Bronchial epithelial cell (primary cell): ENCODE results near the gene TATDN2. TPM values are rescaled to one million over a fixed set of nuclear protein-coding genes. Genes with fewer than 3 reads are reported as not detected.
A peak's percentile ranks its signal among the peaks of the same experiment; 100 is the strongest.

Experiments
- DNase-seq: peaks from one replicate; pipeline ENCODE4 v3.0.0-alpha.2; 2010; ENCODE audit warnings: low read depth
- FAIRE-seq: peaks from 2 replicates; lab custom pipeline; 2011; peaks lifted over from hg19 to GRCh38; lab: Jason Lieb, UNC
- H3K27me3 ChIP-seq: 2 replicates; pipeline ENCODE4 v1.5.1; 2011; ENCODE audit warnings: low read length; ENCODE audit not compliant: control insufficient read depth, insufficient read depth
- H3K36me3 ChIP-seq: 2 replicates; pipeline ENCODE4 v1.5.1; 2011; ENCODE audit warnings: low read length; ENCODE audit not compliant: control insufficient read depth, insufficient read depth
- H3K4me3 ChIP-seq: 2 replicates; pipeline ENCODE4 v1.5.1; 2011; ENCODE audit warnings: mild to moderate bottlenecking, low read depth, low read length, control low read depth
- CTCF ChIP-seq: IDR thresholded peaks from 2 replicates; pipeline ENCODE4 v1.5.1; 2011; ENCODE audit warnings: mild to moderate bottlenecking, moderate library complexity, low read length, control low read depth, inconsistent platforms; ENCODE audit not compliant: insufficient read depth, severe bottlenecking
- total RNA-seq: library from RNA; depleted of rRNA; stranded (reverse); fragments of >200 nt; gene quantifications from 2 replicates; pipeline ENCODE4 v1.2.1, GENCODE V29; 2014

TATDN2 gene
- total RNA-seq, 1 donor from 2014 or later, result 7.9 TPM

GRCh38 chr3:10233988-10234387, 14.3 kb upstream of the TATDN2 start:
- H3K4me3 ChIP-seq, result no peak overlapping the region
- no peak for DNase-seq
- H3K36me3 ChIP-seq, result peaks cover 1% of the 10 kb centered on the region
- FAIRE-seq, result no peak
- no peaks in the 10 kb centered on the region for H3K27me3 ChIP-seq
- TF ChIP-seq CTCF, result no peak

- no peak for FAIRE-seq
- H3K27me3 ChIP-seq, result no peaks in the 10 kb centered on the region
- no peak for TF ChIP-seq CTCF
- no peak overlapping the region for H3K4me3 ChIP-seq
- H3K36me3 ChIP-seq, result peaks cover 1% of the 10 kb centered on the region
- no peak for DNase-seq
Observed at GRCh38 chr3:10234526-10235230, 13.6 kb upstream of the TATDN2 start.

- Histone ChIP-seq H3K36me3 (peaks cover 1% of the 10 kb centered on the region), H3K4me3 (no peak overlapping the region), H3K27me3 (no peaks in the 10 kb centered on the region)
- DNase-seq (no peak), FAIRE-seq (peak; percentile 28)
- TF ChIP-seq CTCF, result no peak
Observed at GRCh38 chr3:10235551-10235950, 12.7 kb upstream of the TATDN2 start.

GRCh38 chr3:10238345-10239183, 9.7 kb upstream of the TATDN2 start:
- no peak for FAIRE-seq
- Histone ChIP-seq H3K4me3 (no peak overlapping the region), H3K36me3 (peaks cover 1% of the 10 kb centered on the region)

GRCh38 chr3:10240799-10241198, 7.5 kb upstream of the TATDN2 start:
- DNase-seq (no peak), FAIRE-seq (no peak)
- Histone ChIP-seq H3K27me3 (no peaks in the 10 kb centered on the region), H3K4me3 (no peak overlapping the region), H3K36me3 (no peaks in the 10 kb centered on the region)
- TF ChIP-seq CTCF, result no peak

More at GRCh38 chr3:10238345-10239183, 9.7 kb upstream of the TATDN2 start:
- no peaks in the 10 kb centered on the region for H3K27me3 ChIP-seq
- TF ChIP-seq CTCF, result no peak
- DNase-seq, result no peak
